HL-60 (cell line): ENCODE measurements around the gene GRID2IP.

ENCODE experiments used
- CTCF ChIP-seq: IDR thresholded peaks from one replicate; pipeline ENCODE4 v1.5.1; 2011; ENCODE audit warnings: low read length, control low read depth, inconsistent platforms; ENCODE audit not compliant: insufficient read depth
- GABPA ChIP-seq: IDR thresholded peaks from 2 replicates; pipeline ENCODE4 v1.6.1; 2012; ENCODE audit warnings: low read depth
- POLR2AphosphoS5 ChIP-seq: IDR thresholded peaks from 2 replicates; pipeline ENCODE4 v1.6.1; 2012; ENCODE audit warnings: low read depth
- REST ChIP-seq: IDR thresholded peaks from 2 replicates; pipeline ENCODE4 v1.6.1; 2012; ENCODE audit warnings: low read depth; ENCODE audit not compliant: insufficient replicate concordance
- SPI1 ChIP-seq: IDR thresholded peaks from 2 replicates; pipeline ENCODE4 v1.6.1; 2012; ENCODE audit warnings: low read depth, mild to moderate bottlenecking, borderline replicate concordance

GRCh38 chr7:6478186-6478585, 73.1 kb downstream of the GRID2IP start:
- TF ChIP-seq CTCF: no peak
- no peak for TF ChIP-seq POLR2AphosphoS5
- TF ChIP-seq REST: no peak
- TF ChIP-seq GABPA: no peak
- no peak for TF ChIP-seq SPI1
